SJSA1 (cell line): Measurements from ENCODE around the gene C2orf49. TPM values are rescaled to one million over a fixed set of nuclear protein-coding genes. Genes with fewer than 3 reads are reported as not detected.
A peak's percentile ranks its signal among the peaks of the same experiment; 100 is the strongest.

Experiments used
- DNase-seq, 2 experiments: peaks; one replicate each; pipeline ENCODE4 v3.0.0-alpha.2; 2015 to 2020; ENCODE audit warnings: low spot score in 2 of 2, low read depth in 1 of 2
- H3K27ac ChIP-seq: fragments of 250-450 bp; sonication (Bioruptor Pico); 2 replicates; pipeline ENCODE4 v1.5.1; 2020; ENCODE audit warnings: mild to moderate bottlenecking, moderate library complexity
- H3K27me3 ChIP-seq: fragments of 250-450 bp; sonication (Bioruptor Pico); replicated peaks from 2 replicates; pipeline ENCODE4 v1.5.1; 2020; ENCODE audit warnings: mild to moderate bottlenecking, moderate library complexity
- H3K36me3 ChIP-seq: fragments of 250-450 bp; sonication (Bioruptor Pico); 2 replicates; pipeline ENCODE4 v1.5.1; 2020; ENCODE audit warnings: mild to moderate bottlenecking
- H3K4me1 ChIP-seq: fragments of 250-450 bp; sonication (Bioruptor Pico); replicated peaks from 2 replicates; pipeline ENCODE4 v1.6.1; 2021; ENCODE audit warnings: mild to moderate bottlenecking
- H3K4me3 ChIP-seq: fragments of 250-450 bp; sonication (Bioruptor Pico); 2 replicates; pipeline ENCODE4 v1.5.1; 2020; ENCODE audit warnings: mild to moderate bottlenecking
- H3K9me3 ChIP-seq: fragments of 250-450 bp; sonication (Bioruptor Pico); replicated peaks from 2 replicates; pipeline ENCODE4 v1.5.1; 2020; ENCODE audit warnings: mild to moderate bottlenecking
- total RNA-seq: library from RNA; depleted of rRNA; stranded (reverse); fragments of >200 nt; shearing (Covaris generic); gene quantifications from 2 replicates; pipeline ENCODE4 v1.2.3, GENCODE V29; 2014

The C2orf49 gene
- total RNA-seq, 1 experiment from 2014 or later, result 19.6 TPM

DNA sequence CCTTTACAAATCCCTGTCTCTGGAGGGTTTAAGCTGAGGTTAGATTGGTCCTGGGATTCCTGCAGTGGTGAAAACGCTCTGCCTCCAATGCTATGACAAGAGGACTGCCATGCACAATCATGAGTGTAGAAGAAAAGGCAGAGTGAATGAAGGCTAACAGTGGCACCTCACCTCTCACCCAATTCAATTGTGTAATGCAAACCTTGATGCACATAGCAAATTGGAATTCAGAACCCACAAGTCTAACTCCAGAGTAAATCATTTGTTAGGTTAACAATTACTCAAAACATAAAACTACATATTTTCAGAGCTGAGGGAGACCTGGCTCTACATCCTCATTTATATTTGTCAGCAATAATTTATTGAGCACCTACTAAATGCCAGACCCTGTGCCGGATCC is 9.7 kb upstream of the C2orf49 start:
- Histone ChIP-seq H3K4me1 (peaks cover 66% of the 10 kb centered on the region), H3K4me3 (no peak overlapping the region), H3K27ac (no peak overlapping the region), H3K27me3 (no peaks in the 10 kb centered on the region), H3K9me3 (no peaks in the 10 kb centered on the region), H3K36me3 (peaks cover 5% of the 10 kb centered on the region; the same call in 1 of the 2 replicates)
- DNase-seq, result no peak

DNA sequence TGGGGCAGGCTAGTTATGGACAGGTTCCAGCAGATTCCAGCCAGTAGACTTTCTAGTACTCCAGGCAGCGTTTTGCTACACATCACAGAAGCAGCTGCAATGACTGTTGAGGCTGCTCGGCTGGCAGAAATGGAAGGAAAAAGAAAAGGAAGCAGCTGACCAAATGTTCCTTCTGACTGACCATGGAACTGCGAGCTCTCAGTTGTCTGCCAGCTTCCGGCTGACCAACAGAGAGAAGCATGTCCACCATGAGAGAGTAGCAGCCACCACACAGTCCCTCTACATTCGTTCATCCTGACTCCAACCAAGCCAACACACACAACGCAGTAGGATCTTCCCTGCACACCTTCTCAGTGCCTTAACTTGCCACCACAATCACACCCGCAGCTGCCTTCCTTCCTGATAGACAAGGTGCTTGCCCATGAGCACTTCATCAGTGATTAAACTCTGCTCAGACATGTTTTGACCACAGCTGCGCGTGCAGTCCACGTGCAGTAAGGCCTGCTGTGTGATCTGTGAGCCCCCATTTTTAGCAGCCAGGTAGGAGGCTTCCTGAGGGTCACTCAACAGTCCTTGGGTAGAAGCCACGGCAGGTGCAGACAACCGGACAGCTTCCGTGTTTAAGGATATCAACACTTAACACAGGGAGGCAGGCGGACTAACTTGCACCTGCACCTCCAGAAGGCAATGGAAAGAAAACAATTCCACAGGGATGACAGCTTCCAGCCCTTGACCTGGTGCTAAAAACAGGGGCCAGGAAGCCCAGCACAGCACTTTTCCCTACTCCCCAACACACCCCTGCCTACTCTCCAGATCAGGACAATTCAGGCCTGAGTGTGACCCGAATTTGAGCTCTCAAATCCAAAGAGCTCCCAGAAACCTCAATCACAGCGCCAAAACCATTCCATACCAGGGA is 8.8 kb upstream of the C2orf49 start:
- Histone ChIP-seq H3K4me3 (peak overlapping the region; percentile 76), H3K27ac (peak overlapping the region; percentile 12; the same call in 1 of the 2 replicates), H3K36me3 (no peaks in the 10 kb centered on the region; the same call in 1 of the 2 replicates), H3K9me3 (no peaks in the 10 kb centered on the region), H3K4me1 (peaks cover 61% of the 10 kb centered on the region), H3K27me3 (no peaks in the 10 kb centered on the region)
- DNase-seq, result no peak

DNA sequence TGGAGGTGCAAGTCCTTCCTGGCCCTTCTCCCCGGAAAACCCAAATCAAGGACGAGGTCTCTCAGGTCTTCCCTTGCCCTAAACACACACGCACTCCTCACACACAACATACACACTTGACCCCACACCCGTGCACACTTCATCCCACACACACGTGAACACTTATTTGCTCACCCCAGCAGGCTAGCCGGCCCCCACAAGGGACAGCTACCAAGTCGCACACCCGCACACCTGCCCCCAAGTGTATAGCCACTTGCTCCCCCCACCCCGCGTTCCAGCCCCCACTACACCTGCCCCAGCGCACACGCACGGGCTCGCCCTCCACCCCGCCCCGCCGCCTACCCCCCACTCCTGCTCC is 8.2 kb upstream of the C2orf49 start:
- Histone ChIP-seq H3K4me3 (peak overlapping the region; percentile 76), H3K27me3 (no peaks in the 10 kb centered on the region), H3K9me3 (no peaks in the 10 kb centered on the region), H3K27ac (peak overlapping the region; percentile 12; the same call in 1 of the 2 replicates), H3K4me1 (peaks cover 54% of the 10 kb centered on the region), H3K36me3 (peaks cover 4% of the 10 kb centered on the region; the same call in 1 of the 2 replicates)
- DNase-seq, result peak in 1 of 2 experiments; percentile 36

DNA sequence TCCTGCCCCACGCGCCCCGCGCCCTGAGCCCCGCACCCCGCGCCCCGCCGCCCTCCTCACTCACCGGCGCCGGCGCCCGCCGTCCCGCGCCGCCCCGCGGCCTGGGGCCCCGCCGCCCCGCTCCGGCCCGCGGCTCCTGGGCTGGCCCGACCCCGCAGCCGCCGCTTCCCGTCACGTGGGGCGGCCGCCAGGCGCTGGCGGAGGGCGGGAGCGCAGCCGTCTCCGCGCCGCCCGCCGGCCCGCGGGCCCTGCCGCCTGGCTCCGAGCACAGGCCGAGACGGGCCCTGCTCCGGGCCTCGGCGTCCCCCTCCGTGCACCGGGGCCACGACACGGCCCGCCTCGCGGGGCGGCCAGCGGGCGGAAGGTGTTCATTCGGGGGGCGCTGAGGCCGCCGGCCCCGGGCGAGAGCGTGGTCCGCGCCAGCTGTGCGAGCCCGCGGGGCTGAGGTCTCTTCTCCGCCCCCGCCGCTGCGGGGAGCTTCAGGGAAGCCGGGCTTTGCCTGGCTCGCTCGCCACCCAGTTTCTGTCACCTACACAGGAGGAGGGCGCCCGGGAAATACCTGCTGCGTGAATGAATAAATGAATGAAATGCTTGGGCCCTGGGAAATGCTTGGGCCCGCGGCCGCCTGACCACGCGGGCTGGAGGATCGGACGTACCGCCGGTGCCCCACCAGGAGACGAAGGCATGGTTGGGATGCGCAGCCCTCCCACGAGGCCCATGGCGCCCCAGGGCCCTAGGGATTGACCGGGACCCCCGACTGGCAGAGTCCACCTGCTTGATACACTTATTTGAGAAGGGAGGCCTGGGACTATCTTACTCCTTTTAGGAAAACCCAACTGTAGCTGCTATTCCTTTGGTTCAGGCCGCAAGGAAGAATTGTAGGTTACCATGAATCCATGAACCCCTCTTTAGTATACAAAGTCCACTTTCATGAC is 7.5 kb upstream of the C2orf49 start, which contains the start of gene TGFBRAP1:
TSS of gene TGFBRAP1 (minus strand) at position 175 of the 935 bp plus-strand sequence. CDS start 21,434 bp downstream, outside the sequence.
- Histone ChIP-seq H3K9me3 (no peaks in the 10 kb centered on the region), H3K27ac (peak within 1 kb of the TSS; percentile 86), H3K27me3 (no peaks in the 10 kb centered on the region), H3K36me3 (peaks cover 10% of the 10 kb centered on the region), H3K4me3 (peak within 1 kb of the TSS; percentile 76), H3K4me1 (peaks cover 48% of the 10 kb centered on the region)
- DNase-seq, result peak in 1 of 2 experiments; percentile 69

DNA sequence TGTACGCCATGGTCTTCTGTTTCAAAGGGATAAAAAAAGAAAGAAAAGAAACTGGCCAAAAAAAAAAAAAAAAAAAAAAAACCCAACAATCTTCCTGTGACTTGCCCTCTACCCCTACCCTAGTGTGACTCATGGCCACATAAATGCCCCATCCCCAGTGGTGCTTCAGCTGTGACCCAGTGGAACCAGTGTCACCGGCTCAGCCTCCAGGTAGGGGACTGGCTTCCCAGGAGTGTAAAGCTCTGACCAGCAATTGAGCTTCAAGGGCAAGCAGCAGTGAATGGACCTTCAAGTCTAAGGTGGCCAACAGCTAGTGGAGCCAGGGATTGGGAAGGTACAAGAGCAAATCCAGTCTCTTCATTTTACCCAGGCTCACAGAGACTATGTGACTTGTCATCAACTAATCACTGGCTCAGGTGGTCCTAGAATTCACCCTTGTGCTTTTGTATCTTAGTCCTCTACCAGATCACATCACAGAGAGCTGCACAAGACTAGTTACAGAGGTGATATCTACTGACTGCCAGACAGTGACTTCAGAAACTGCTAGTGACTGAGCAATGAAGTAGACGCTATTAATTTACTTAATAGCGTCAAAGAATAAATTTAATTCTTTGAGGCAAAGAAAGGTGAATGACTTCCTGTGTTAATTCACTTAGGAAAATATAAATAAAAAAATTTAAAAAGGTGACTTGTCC is 6.5 kb upstream of the C2orf49 start:
- no peaks in the 10 kb centered on the region for H3K9me3 ChIP-seq
- H3K36me3 ChIP-seq, result peaks cover 10% of the 10 kb centered on the region
- H3K4me1 ChIP-seq, result peaks cover 38% of the 10 kb centered on the region
- no peaks in the 10 kb centered on the region for H3K27me3 ChIP-seq
- H3K4me3 ChIP-seq, result no peak overlapping the region
- DNase-seq, result no peak
- no peak overlapping the region for H3K27ac ChIP-seq

DNA sequence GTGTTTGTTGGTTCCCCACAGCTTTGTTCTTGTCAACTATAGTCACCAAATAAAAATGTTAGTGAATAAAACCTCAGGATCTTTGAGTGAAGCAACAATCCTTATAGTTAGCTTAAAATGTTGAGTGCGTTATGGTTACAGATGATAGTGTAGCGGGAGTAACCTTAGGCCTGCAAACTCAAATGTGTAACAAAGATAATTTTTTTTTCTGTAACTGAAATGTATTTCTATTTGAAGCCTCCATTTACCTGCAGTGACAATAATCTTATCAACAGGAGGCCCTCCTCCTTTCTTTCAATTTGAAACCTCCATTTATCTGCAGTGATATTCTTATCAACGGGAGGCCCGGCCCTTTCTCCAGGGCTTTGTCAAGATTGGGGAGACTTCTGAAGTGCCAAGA is 3.1 kb upstream of the C2orf49 start:
- DNase-seq, result no peak
- Histone ChIP-seq H3K4me1 (peaks cover 24% of the 10 kb centered on the region), H3K9me3 (no peaks in the 10 kb centered on the region), H3K4me3 (no peak overlapping the region), H3K36me3 (peaks cover 16% of the 10 kb centered on the region), H3K27me3 (no peaks in the 10 kb centered on the region), H3K27ac (no peak overlapping the region)

DNA sequence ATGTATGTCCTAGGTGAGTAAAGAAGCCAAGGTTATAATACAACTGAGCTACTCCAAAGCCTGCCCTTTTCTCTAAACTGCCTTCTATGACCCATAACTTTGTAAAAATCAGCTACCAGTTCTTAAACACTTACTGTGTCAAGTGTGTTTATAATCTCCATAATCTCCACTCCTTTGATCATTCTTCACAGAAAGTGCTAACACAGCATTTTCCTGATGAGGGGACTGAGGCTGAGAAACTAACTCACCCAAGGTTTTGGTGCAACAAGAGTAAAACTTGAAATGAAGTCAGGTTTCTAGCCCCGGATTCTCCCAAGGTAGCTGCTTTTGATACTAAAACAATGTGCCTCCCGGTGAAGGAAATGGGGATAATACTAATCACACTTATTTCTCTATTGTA is 1.9 kb upstream of the C2orf49 start:
- no peak overlapping the region for H3K27ac ChIP-seq
- no peak overlapping the region for H3K4me3 ChIP-seq
- peaks cover 28% of the 10 kb centered on the region for H3K36me3 ChIP-seq
- no peak for DNase-seq
- peaks cover 16% of the 10 kb centered on the region for H3K4me1 ChIP-seq
- no peaks in the 10 kb centered on the region for H3K9me3 ChIP-seq
- no peaks in the 10 kb centered on the region for H3K27me3 ChIP-seq

DNA sequence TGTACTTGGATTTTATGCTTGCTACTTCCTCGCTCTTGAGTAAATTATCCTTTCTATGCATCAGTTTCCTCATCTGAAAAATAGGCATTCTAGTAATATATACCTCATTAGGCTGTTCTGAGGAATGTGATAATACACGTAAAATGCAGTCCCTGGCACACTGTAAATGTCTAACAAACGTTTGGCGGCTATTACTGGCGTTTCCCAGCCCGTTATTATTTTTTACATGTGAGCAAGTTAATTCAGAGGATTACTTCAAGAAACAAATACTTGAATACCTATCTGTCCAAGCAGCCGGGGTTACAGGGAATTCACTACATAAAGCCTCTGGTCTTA is 586 bp upstream of the C2orf49 start:
- no peaks in the 10 kb centered on the region for H3K27me3 ChIP-seq
- peak overlapping the region; percentile 91 for H3K4me3 ChIP-seq

DNA sequence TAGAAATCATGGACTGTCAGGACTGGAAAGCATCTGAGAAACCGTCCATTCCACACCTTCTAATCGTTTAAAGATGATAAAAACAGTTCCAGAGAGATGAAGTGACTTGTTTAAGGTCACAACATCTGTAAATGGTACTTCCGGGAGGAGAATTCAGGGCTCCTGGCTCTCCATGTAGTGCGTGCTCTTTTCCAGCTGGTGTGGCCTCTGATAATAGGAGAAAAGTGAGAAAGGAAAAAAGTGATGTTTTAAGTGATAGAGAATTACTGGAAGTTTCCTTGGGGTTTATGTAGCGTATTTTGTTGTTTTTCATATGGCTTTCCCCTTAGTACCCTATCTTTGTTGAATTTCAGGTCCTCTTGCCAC is 663 bp downstream of the C2orf49 start:
- H3K4me3 ChIP-seq, result peak overlapping the region; percentile 91
- no peaks in the 10 kb centered on the region for H3K27me3 ChIP-seq
- H3K27ac ChIP-seq, result peak overlapping the region; percentile 100
- H3K9me3 ChIP-seq, result no peaks in the 10 kb centered on the region
- H3K36me3 ChIP-seq, result peaks cover 53% of the 10 kb centered on the region
- H3K4me1 ChIP-seq, result peaks cover 12% of the 10 kb centered on the region
- no peak for DNase-seq

More for the DNA sequence above, 586 bp upstream of the C2orf49 start:
- peak overlapping the region; percentile 100 for H3K27ac ChIP-seq
- no peak for DNase-seq
- peaks cover 12% of the 10 kb centered on the region for H3K4me1 ChIP-seq
- no peaks in the 10 kb centered on the region for H3K9me3 ChIP-seq
- H3K36me3 ChIP-seq, result peaks cover 41% of the 10 kb centered on the region

DNA sequence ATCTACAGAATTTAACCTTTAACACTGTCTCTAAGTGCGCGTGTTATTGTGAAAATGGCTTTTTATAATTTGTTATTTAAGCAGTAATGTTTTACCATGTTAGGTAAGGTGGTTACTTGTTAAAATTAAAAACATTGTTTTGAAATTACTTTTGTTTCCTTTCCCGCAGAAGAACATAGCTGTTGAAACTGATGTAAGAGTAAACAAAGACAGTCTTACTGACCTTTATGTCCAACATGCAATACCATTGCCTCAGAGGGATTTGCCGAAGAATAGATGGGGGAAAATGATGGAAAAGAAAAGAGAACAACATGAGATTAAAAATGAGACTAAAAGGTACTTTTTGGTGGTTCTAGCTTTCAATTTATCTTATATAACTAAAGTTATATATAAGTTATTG is 2.1 kb downstream of the C2orf49 start:
- H3K9me3 ChIP-seq, result no peaks in the 10 kb centered on the region
- peaks cover 12% of the 10 kb centered on the region for H3K4me1 ChIP-seq
- no peak overlapping the region for H3K4me3 ChIP-seq
- H3K27me3 ChIP-seq, result no peaks in the 10 kb centered on the region
- peaks cover 55% of the 10 kb centered on the region for H3K36me3 ChIP-seq
- DNase-seq, result no peak
- no peak overlapping the region for H3K27ac ChIP-seq

DNA sequence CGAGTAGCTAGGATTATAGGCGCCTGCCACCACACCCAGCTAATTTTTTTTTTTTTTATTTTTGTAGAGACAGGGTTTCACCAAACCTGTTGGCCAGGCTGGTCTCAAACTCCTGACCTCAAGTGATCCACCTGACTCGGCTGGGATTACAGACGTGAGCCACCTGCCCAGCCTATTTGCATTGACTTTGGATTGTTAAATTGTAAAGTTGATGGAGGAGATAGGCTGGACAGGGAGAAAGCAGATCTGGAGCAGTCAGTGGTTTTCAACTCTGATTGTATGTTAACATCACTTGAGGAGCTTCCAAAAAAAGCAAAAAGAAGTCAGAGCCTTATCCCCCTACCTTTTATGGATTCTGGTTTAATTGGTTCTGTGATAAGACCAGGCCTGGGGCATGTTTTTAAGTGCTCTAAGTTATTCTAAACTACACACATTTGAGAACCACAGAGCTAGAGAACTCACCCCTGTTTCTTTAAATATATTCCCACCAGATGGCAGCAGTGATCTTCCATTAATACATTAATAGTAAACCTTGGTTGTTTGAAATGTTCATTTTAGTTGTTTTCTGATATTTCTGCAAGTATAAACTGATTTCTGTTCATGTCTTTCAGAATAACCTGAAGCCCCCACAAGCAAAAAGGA is 7.5 kb downstream of the C2orf49 start:
- DNase-seq, result peak in 1 of 2 experiments; percentile 34
- Histone ChIP-seq H3K9me3 (no peaks in the 10 kb centered on the region), H3K27me3 (no peaks in the 10 kb centered on the region), H3K27ac (no peak overlapping the region), H3K4me3 (no peak overlapping the region), H3K36me3 (peaks cover 86% of the 10 kb centered on the region), H3K4me1 (no peaks in the 10 kb centered on the region)

DNA sequence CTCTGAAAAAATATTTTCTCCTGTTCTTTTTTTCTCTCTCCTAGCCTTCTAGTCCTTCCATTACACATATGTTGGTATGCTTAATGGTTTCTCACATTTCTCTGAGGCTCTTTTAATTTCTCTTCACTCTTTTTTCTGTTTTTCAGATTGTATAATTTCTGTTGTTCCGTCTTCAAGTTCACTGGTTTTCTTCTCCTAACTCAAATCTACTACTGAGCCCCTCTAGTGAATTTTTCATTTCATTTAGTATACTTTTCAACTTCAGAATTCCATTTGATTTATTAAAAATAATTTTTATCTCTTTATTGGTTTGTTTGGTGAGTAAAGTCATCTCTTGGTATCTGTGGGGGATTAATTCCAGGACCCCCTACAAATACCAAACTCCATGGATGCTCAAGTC is 19.8 kb downstream of the C2orf49 start:
- H3K4me3 ChIP-seq, result no peak overlapping the region
- no peak overlapping the region for H3K27ac ChIP-seq
- H3K27me3 ChIP-seq, result no peaks in the 10 kb centered on the region
- H3K4me1 ChIP-seq, result no peaks in the 10 kb centered on the region
- no peak for DNase-seq
- H3K9me3 ChIP-seq, result no peaks in the 10 kb centered on the region
- H3K36me3 ChIP-seq, result peaks cover 86% of the 10 kb centered on the region

DNA sequence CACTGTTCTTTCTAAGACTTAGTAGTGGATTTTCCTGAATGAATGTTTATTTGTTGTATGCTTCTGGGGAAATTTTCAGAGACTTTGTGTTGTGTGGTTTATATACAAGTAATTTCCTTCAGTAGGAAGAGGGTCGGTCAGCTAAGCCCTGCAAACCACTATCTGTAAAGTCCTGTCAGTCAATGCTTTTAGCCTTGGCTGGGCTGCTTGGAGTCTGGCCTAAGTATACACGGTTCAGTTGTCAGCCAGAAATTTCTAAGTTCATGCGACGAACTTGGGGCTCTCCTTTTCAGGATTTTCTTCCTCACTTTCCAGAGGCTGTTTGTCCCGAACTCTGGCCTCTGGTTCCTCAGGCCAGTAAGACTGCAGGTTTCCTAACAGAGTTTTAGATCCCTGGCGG is 21.3 kb downstream of the C2orf49 start:
- no peak for DNase-seq
- Histone ChIP-seq H3K27ac (no peak overlapping the region), H3K36me3 (peaks cover 95% of the 10 kb centered on the region)

More for the DNA sequence above, 21.3 kb downstream of the C2orf49 start:
- no peaks in the 10 kb centered on the region for H3K27me3 ChIP-seq
- no peak overlapping the region for H3K4me3 ChIP-seq
- no peaks in the 10 kb centered on the region for H3K4me1 ChIP-seq
- no peaks in the 10 kb centered on the region for H3K9me3 ChIP-seq
